ENCODE measurements around the gene CYP8B1. TPM values are rescaled to one million over a fixed set of nuclear protein-coding genes. Genes with fewer than 3 reads are reported as not detected.

Gene CYP8B1
- total and polyA plus RNA-seq, 9 of the 15 experiments (the other 6 are each of a cell fraction or from before 2014, with no cell fraction given): 0.04 TPM; not detected in 8

DNA sequence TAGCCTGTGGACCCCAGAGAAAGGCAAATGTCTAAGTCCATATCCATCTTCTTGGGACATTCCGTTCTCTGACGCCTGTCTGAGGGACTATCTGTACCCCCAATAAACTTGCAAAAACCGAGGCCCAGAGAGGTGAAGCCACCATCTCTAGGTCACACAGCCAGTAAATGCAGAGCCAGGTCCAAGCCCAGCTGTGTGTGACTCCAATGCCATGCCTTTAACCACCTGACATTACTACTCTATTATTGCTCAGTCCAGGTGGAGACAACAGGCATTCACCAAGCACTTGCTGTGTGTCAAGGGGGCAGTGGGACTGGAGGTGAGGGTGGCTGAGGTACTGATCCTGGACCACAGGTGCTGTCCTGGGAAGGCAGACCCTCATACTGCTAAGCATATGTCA, 25.4 kb downstream of the CYP8B1 start:
- ChIA-PET CTCF (ENCODE audit: low intra/inter-chr PET ratio) (no interaction called here), POLR2A (interaction anchor here (0.6 to 1.4 kb wide), 3 partner anchors 20 to 32 kb away, joined by 3 read pairs; partner anchors contain the start of gene CYP8B1)
- Histone ChIP-seq H4K20me1 (replicated peaks; ENCODE audit: control insufficient read depth, insufficient read depth, low read length) (no peaks in the 10 kb centered on the region), H3K4me1 (replicated peaks in 1 of 2; ENCODE audit: control insufficient read depth in 2 of 2, insufficient read depth in 2 of 2, low read length in 2 of 2) (peaks cover 11 to 36% of the 10 kb centered on the region in 2 experiments), H3K79me2 (ENCODE audit: control insufficient read depth, insufficient read depth, low read length) (no peaks in the 10 kb centered on the region), H3K9me1 (ENCODE audit: control insufficient read depth, insufficient read depth, low read length) (no peaks in the 10 kb centered on the region), H3K9me3 (replicated peaks; ENCODE audit: control insufficient read depth, insufficient read depth, low read depth, low read length) (no peaks in the 10 kb centered on the region), H2AFZ (ENCODE audit: low read depth, low read length) (no peak overlapping the region), H3K4me3 (no peak overlapping the region), H3K27me3 (ENCODE audit: control insufficient read depth in 2 of 2, insufficient read depth in 2 of 2, low read length in 2 of 2) (peaks cover 3 to 38% of the 10 kb centered on the region in 2 experiments; a peak in 2 of 5 replicates), H3K4me2 (ENCODE audit: insufficient read depth, low read length) (no peak overlapping the region), H3K27ac (ENCODE audit: extremely low read depth, low read depth, low read length) (no peak overlapping the region), H3K36me3 (ENCODE audit: control insufficient read depth, insufficient read depth, low read length) (no peaks in the 10 kb centered on the region), H3K9ac (ENCODE audit: insufficient read depth in 1 of 2, low read depth in 2 of 2, low read length in 2 of 2) (no peak overlapping the region)
- TF ChIP-seq ZFP36 (IDR thresholded peaks at IDR 0.05; ENCODE audit: low read depth, low read length, partially characterized antibody): peak; percentile 26
- peak; percentile 9; the same call in 1 of the 2 replicates for TF ChIP-seq BCOR (IDR thresholded peaks at IDR 0.05)
- no peak for TF ChIP-seq SREBF2 (CRISPR knock-in tag; IDR thresholded peaks at IDR 0.05)
- TF ChIP-seq KDM5B (IDR thresholded peaks at IDR 0.05; ENCODE audit: insufficient replicate concordance, low read depth, low read length): no peak
- peak; percentile 28 for TF ChIP-seq RBM25 (IDR thresholded peaks at IDR 0.05; ENCODE audit: low read depth, low read length, severe bottlenecking)
- no peak for DNase-seq (ENCODE audit: extremely low read depth in 1 of 4, low spot score in 3 of 4)
- intact Hi-C loops (cut with micrococcal nuclease) (no loop called here), in situ Hi-C loops (cut with MboI) (no loop called here)
- whole genome bisulfite sequencing (ENCODE audit: insufficient coverage, low coverage, missing lambda C conversion rate): 13% methylated on average over 3 of the region's 3 CpGs
- no TSS peak for BruUV-seq (replicated peaks)
- no peak for FAIRE-seq
- no peak for ATAC-seq

DNA sequence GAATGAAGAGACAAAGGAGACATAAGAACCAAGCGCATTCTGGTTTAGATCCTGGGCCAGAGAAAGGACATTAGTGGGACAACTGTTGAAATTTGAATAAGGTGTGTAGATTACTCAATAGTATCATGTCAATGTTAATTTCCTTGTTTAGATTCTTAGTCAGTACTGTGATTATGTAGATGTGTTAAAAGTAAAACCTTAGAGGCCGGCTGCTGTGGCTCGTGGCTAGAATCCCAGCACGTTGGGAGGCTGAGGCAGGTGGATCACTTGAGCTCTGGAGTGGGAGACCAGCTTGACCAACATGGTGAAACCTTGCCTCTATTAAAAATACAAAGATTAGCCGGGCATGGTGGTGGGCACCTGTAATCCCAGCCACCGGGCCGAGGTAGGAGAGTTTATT, 26.7 kb downstream of the CYP8B1 start:
- 12% methylated on average over 7 of the region's 7 CpGs for WGBS (ENCODE audit: insufficient coverage, low coverage, missing lambda C conversion rate)
- in situ Hi-C loops (cut with MboI): no loop called here
- no peaks in the 10 kb centered on the region for H3K79me2 ChIP-seq (ENCODE audit: control insufficient read depth, insufficient read depth, low read length)
- no peaks in the 10 kb centered on the region for H3K9me1 ChIP-seq (ENCODE audit: control insufficient read depth, insufficient read depth, low read length)
- no TSS peak for BruUV-seq (replicated peaks)
- no peak overlapping the region for H3K4me3 ChIP-seq
- FAIRE-seq (no peak), ATAC-seq (no peak), DNase-seq (ENCODE audit: extremely low read depth in 1 of 4, low spot score in 3 of 4) (no peak)
- H3K27me3 ChIP-seq (ENCODE audit: control insufficient read depth in 2 of 2, insufficient read depth in 2 of 2, low read length in 2 of 2): peaks cover 2 to 32% of the 10 kb centered on the region in 2 experiments; a peak in 2 of 5 replicates
- H4K20me1 ChIP-seq (replicated peaks; ENCODE audit: control insufficient read depth, insufficient read depth, low read length): no peaks in the 10 kb centered on the region
- peak overlapping the region; percentile 35; the same call in 1 of the 2 replicates for H2AFZ ChIP-seq (ENCODE audit: low read depth, low read length)
- H3K9me3 ChIP-seq (replicated peaks; ENCODE audit: control insufficient read depth, insufficient read depth, low read depth, low read length): no peaks in the 10 kb centered on the region
- ChIA-PET POLR2A (interaction anchor here (1.4 kb wide), 1 partner anchor 26 kb away, joined by 3 read pairs; the partner anchor contains the start of gene CYP8B1), CTCF (ENCODE audit: low intra/inter-chr PET ratio) (no interaction called here)
- no peak overlapping the region for H3K4me2 ChIP-seq (ENCODE audit: insufficient read depth, low read length)
- intact Hi-C loops (cut with micrococcal nuclease): no loop called here
- H3K27ac ChIP-seq (ENCODE audit: extremely low read depth, low read depth, low read length): no peak overlapping the region
- H3K9ac ChIP-seq (ENCODE audit: insufficient read depth in 1 of 2, low read depth in 2 of 2, low read length in 2 of 2): no peak overlapping the region
- no peaks in the 10 kb centered on the region for H3K36me3 ChIP-seq (ENCODE audit: control insufficient read depth, insufficient read depth, low read length)
- peaks cover 11 to 33% of the 10 kb centered on the region in 2 experiments for H3K4me1 ChIP-seq (replicated peaks in 1 of 2; ENCODE audit: control insufficient read depth in 2 of 2, insufficient read depth in 2 of 2, low read length in 2 of 2)
- TF ChIP-seq PTRF (tag; IDR thresholded peaks at IDR 0.05) (no peak), TAL1 (IDR thresholded peaks at IDR 0.05) (no peak), ZNF785 (CRISPR knock-in tag; IDR thresholded peaks at IDR 0.05) (no peak), YY1 (IDR thresholded peaks at IDR 0.05; ENCODE audit: borderline replicate concordance in 1 of 3, control insufficient read depth in 1 of 3, extremely low read depth in 1 of 3, insufficient read depth in 3 of 3, insufficient read length in 1 of 3, insufficient replicate concordance in 2 of 3, low read depth in 1 of 3, low read length in 2 of 3) (no peak), L3MBTL2 (IDR thresholded peaks at IDR 0.05) (no peak), ETV1 (tag; conservative IDR thresholded peaks at IDR 0.05; ENCODE audit: low read depth) (no peak), LCOR (CRISPR knock-in tag; IDR thresholded peaks at IDR 0.05) (no peak)
- TF ChIP-seq, protein P1, sequence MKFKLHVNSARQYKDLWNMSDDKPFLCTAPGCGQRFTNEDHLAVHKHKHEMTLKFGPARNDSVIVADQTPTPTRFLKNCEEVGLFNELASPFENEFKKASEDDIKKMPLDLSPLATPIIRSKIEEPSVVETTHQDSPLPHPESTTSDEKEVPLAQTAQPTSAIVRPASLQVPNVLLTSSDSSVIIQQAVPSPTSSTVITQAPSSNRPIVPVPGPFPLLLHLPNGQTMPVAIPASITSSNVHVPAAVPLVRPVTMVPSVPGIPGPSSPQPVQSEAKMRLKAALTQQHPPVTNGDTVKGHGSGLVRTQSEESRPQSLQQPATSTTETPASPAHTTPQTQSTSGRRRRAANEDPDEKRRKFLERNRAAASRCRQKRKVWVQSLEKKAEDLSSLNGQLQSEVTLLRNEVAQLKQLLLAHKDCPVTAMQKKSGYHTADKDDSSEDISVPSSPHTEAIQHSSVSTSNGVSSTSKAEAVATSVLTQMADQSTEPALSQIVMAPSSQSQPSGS (CRISPR knock-in tag; IDR thresholded peaks at IDR 0.05): no peak
- TF ChIP-seq, protein P2, sequence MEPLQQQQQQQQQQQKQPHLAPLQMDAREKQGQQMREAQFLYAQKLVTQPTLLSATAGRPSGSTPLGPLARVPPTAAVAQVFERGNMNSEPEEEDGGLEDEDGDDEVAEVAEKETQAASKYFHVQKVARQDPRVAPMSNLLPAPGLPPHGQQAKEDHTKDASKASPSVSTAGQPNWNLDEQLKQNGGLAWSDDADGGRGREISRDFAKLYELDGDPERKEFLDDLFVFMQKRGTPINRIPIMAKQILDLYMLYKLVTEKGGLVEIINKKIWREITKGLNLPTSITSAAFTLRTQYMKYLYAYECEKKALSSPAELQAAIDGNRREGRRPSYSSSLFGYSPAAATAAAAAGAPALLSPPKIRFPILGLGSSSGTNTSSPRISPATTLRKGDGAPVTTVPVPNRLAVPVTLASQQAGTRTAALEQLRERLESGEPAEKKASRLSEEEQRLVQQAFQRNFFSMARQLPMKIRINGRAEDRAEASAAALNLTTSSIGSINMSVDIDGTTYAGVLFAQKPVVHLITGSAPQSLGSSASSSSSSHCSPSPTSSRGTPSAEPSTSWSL (CRISPR knock-in tag; IDR thresholded peaks at IDR 0.05; ENCODE audit: borderline replicate concordance): no peak

Data from K562 (cell line).